Left lung (tissue), 10 donors: Measurements from ENCODE around the gene CAMTA1. TPM values are rescaled to one million over a fixed set of nuclear protein-coding genes. Genes with fewer than 3 reads are reported as not detected.
A peak's percentile ranks its signal among the peaks of the same experiment; 100 is the strongest.

ENCODE experiments used
- ATAC-seq: fragments of 200-7000 bp; cut with Tn5 transposase; one replicate; pipeline ENCODE4 v1.9.1; 2020; ENCODE audit warnings: moderate library complexity
- DNase-seq, 4 donors: peaks; one replicate each; pipeline ENCODE4 v3.0.0-alpha.2; 2013 to 2020
- H3K27ac ChIP-seq, 2 donors: fragments of 200-600 bp; sonication (generic) in 1 of 2; one replicate each; pipeline versions ENCODE4 v1.5.0 to v1.8.0; 2020 to 2021
- H3K27me3 ChIP-seq, 2 donors: fragments of 200-600 bp; sonication (generic) in 1 of 2; one replicate each; pipeline versions ENCODE4 v1.5.0 to v1.8.0; 2020 to 2021
- H3K36me3 ChIP-seq, 2 donors: fragments of 200-600 bp; sonication (generic) in 1 of 2; one replicate each; pipeline versions ENCODE4 v1.5.0 to v1.8.0; 2020 to 2021
- H3K4me1 ChIP-seq, 2 donors: fragments of 200-600 bp; one replicate each; pipeline ENCODE4 v1.8.0; 2021
- H3K4me3 ChIP-seq, 2 donors: fragments of 200-600 bp; sonication (generic) in 1 of 2; one replicate each; pipeline versions ENCODE4 v1.5.0 to v1.8.0; 2020 to 2021; ENCODE audit warnings: mild to moderate bottlenecking in 1 of 2
- H3K9me3 ChIP-seq, 2 donors: fragments of 200-600 bp; sonication (generic) in 1 of 2; one replicate each; pipeline versions ENCODE4 v1.5.0 to v1.8.0; 2020 to 2021
- intact Hi-C, 2 donors: fragments of 100-400 bp; cut with DNase I; formaldehyde crosslinking; loops; one replicate each; pipeline versions ENCODE4 v1.11.2 to v1.14.2; 2022
- polyA plus RNA-seq, 6 donors: library from polyadenylated mRNA; unstranded; fragments of 120-200 nt; gene quantifications; one replicate each; pipeline ENCODE4 v1.2.1, GENCODE V29; 2013; ENCODE audit not compliant: insufficient read length in 6 of 6
- total RNA-seq, 2 donors: library from RNA; stranded (reverse); fragmentation: NEBNext Ultra II Directional; extraction: Animal tissue kit (Norgen Biotek cat#: 25700); gene quantifications; one replicate each; pipeline ENCODE4 v1.2.1, GENCODE V29; 2021
- TF ChIP-seq, protein P1 (sequence below), 2 donors: fragments of 200-600 bp; sonication (generic) in 1 of 2; IDR thresholded peaks; one replicate each; pipeline versions ENCODE4 v1.5.0 to v1.8.0; 2021; ENCODE audit warnings: antibody characterized with exemption in 2 of 2
- donor health status: DM: no; HTN: yes; CAD: no.
- donor health status: DM: no; HTN: no; CAD: no.

CAMTA1 gene
- total and polyA plus RNA-seq, 8 donors: 42.7 to 69.1 (median 49.4) TPM

DNA sequence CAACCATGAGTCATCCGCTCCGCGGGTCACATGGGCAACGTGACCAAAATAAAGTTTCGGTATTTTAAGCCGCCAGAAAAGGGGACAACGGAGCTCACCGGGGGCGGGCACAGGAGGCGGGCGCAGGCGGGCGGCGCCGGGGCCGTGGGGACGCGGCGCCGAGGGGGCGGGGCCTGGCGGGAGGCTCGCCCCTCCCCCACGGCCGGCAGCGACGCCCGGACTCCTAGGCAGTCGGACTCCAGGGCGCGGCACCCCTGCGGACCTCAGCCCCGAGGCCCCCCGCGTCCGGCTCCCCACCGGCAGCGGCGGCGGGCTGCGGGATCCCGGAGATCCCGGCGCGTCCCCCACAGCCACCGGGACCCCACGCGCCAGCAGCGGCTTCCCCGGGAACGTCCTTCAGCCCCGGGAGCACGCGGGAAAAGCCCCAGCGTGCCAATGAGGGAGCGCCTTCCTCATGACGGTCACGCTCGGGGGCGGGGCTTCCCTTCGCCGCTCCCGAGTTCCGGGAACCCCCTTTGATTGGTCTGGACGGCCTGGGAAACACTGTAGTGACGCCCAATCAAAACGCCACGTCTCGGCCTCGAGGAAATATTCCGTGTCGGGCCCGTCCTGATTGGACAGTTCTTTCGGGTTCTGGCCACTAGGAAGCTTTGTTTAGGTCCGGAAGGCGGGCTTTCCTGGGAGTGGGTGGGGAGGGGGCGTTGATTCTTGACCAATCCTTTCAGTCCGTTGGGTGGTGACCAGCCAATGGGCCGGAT, 515 bp upstream of the CAMTA1 start:
- TF ChIP-seq, protein P1, sequence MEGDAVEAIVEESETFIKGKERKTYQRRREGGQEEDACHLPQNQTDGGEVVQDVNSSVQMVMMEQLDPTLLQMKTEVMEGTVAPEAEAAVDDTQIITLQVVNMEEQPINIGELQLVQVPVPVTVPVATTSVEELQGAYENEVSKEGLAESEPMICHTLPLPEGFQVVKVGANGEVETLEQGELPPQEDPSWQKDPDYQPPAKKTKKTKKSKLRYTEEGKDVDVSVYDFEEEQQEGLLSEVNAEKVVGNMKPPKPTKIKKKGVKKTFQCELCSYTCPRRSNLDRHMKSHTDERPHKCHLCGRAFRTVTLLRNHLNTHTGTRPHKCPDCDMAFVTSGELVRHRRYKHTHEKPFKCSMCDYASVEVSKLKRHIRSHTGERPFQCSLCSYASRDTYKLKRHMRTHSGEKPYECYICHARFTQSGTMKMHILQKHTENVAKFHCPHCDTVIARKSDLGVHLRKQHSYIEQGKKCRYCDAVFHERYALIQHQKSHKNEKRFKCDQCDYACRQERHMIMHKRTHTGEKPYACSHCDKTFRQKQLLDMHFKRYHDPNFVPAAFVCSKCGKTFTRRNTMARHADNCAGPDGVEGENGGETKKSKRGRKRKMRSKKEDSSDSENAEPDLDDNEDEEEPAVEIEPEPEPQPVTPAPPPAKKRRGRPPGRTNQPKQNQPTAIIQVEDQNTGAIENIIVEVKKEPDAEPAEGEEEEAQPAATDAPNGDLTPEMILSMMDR (IDR thresholded peaks at IDR 0.05): no peak
- H3K4me3 ChIP-seq: peak overlapping the region; percentile 75 to 79
- H3K9me3 ChIP-seq: no peaks in the 10 kb centered on the region
- DNase-seq: peak; percentile 97 to 100 (median 100)
- H3K4me1 ChIP-seq: peaks cover 4 to 42% of the 10 kb centered on the region in 2 donors
- ATAC-seq: peak; percentile 93
- H3K36me3 ChIP-seq: no peaks in the 10 kb centered on the region
- H3K27ac ChIP-seq: peak overlapping the region; percentile 99 to 100
- no peaks in the 10 kb centered on the region for H3K27me3 ChIP-seq
- intact Hi-C loops: no loop called here

- peak; percentile 14 to 85 (median 45) for DNase-seq
- TF ChIP-seq, protein P1 (IDR thresholded peaks at IDR 0.05): no peak
- Histone ChIP-seq H3K9me3 (no peaks in the 10 kb centered on the region), H3K36me3 (no peaks in the 10 kb centered on the region), H3K4me3 (peak overlapping the region; percentile 75 to 86), H3K4me1 (peaks cover 4 to 46% of the 10 kb centered on the region in 2 donors), H3K27ac (peak overlapping the region; percentile 67 to 72), H3K27me3 (no peaks in the 10 kb centered on the region)
- peak; percentile 1 for ATAC-seq
- intact Hi-C loops: no loop called here
Measured at GRCh38 chr1:6785728-6786505, 663 bp downstream of the CAMTA1 start.

DNA sequence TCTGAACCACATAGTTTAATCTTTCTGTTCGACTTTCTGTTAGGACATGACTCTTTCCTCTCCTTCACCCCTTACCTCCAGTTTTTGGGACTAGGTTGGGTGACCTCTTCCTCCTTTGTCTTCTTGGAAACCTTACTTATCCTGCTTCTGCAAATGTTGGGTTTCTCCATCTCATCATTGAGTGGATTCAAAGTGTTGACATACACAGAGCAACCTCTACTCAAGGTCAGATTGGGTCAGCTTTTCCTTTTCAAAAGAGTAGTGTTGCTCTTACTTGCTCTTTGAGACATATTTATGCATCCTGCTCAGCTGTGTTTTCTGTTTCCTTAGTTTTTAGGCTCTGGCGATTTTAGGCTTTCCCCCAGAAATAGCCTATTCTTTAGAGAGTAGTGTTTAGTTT, 3.7 kb downstream of the CAMTA1 start:
- TF ChIP-seq, protein P1 (IDR thresholded peaks at IDR 0.05): no peak
- no peaks in the 10 kb centered on the region for H3K9me3 ChIP-seq
- ATAC-seq (no peak), DNase-seq (no peak)
- H3K27ac ChIP-seq: no peak overlapping the region
- H3K27me3 ChIP-seq: no peaks in the 10 kb centered on the region
- H3K36me3 ChIP-seq: no peaks in the 10 kb centered on the region
- H3K4me1 ChIP-seq: peaks cover 4 to 39% of the 10 kb centered on the region in 2 donors
- H3K4me3 ChIP-seq: no peak overlapping the region
- intact Hi-C loops: no loop called here

GRCh38 chr1:6790146-6790545, 4.9 kb downstream of the CAMTA1 start:
- Histone ChIP-seq H3K9me3 (no peaks in the 10 kb centered on the region), H3K4me1 (peaks cover 4 to 41% of the 10 kb centered on the region in 2 donors), H3K27me3 (no peaks in the 10 kb centered on the region), H3K4me3 (no peak overlapping the region), H3K27ac (no peak overlapping the region), H3K36me3 (no peaks in the 10 kb centered on the region)
- intact Hi-C loops: no loop called here
- DNase-seq (no peak), ATAC-seq (no peak)
- TF ChIP-seq, protein P1 (IDR thresholded peaks at IDR 0.05): no peak

DNA sequence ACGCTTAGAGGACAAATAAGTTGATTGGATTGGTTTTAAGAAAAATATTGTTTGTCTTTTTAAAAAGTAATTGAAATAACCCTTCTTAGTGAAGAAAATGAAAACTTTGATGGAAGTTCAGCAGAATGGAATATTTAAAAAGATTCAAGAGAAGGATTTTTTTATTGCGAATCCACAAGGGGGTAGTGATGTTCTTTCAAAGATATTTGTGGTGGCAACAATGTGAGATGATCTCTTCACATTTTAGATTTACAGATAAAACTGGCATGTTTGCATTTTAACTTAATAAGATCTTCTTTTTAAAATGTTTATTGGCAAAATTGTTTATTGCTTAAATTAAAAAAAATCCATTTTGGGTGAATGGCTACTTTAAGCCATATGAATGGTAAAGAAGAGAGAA, 8.9 kb downstream of the CAMTA1 start:
- intact Hi-C loops: no loop called here
- no peaks in the 10 kb centered on the region for H3K27me3 ChIP-seq
- peaks cover 0 to 3% of the 10 kb centered on the region in 2 donors for H3K36me3 ChIP-seq
- peaks cover 0 to 26% of the 10 kb centered on the region in 2 donors for H3K4me1 ChIP-seq
- H3K9me3 ChIP-seq: no peaks in the 10 kb centered on the region
- DNase-seq (peak in 2 of 4 donors; percentile 10 to 43), ATAC-seq (no peak)
- H3K27ac ChIP-seq: no peak overlapping the region
- TF ChIP-seq, protein P1 (IDR thresholded peaks at IDR 0.05): peak in 1 of 2 donors; percentile 32
- no peak overlapping the region for H3K4me3 ChIP-seq
